Activated T-cell treated with anti-CD3 and anti-CD28 coated beads, Interleukin-2, amount 50 U/mL, for 4 hours (primary cell): ENCODE measurements around the gene MAN1A1. TPM values are rescaled to one million over a fixed set of nuclear protein-coding genes. Genes with fewer than 3 reads are reported as not detected.
A peak's percentile ranks its signal among the peaks of the same experiment; 100 is the strongest.
"Not testable (repeated sequence)": the region's sequence is repeated elsewhere in the genome, so short reads cannot be mapped to it uniquely, and the experiment has no call there.

ENCODE experiments used
- ATAC-seq, 2 donors: fragments of 200-7000 bp; cut with Tn5 transposase; one replicate each; pipeline ENCODE4 v1.10.0; 2021
- DNase-seq: peaks from one replicate; pipeline ENCODE4 v3.0.0-alpha.2; 2020
- H3K27me3 Mint-ChIP-seq: one replicate; pipeline ENCODE4 v1.8.0; 2021; ENCODE audit warnings: low read depth, mixed read lengths
- H3K36me3 Mint-ChIP-seq: one replicate; pipeline ENCODE4 v1.8.0; 2022; ENCODE audit warnings: mixed read lengths; ENCODE audit not compliant: insufficient read depth
- H3K4me1 Mint-ChIP-seq: one replicate; pipeline ENCODE4 v1.8.0; 2021; ENCODE audit warnings: low read depth, mixed read lengths
- H3K4me3 Mint-ChIP-seq: one replicate; pipeline ENCODE4 v1.8.0; 2021; ENCODE audit warnings: mild to moderate bottlenecking, moderate library complexity, mixed read lengths
- H3K9me3 Mint-ChIP-seq: one replicate; pipeline ENCODE4 v1.8.0; 2021; ENCODE audit warnings: mixed read lengths
- total RNA-seq, 3 donors: library from RNA; stranded (reverse); gene quantifications; one replicate each; pipeline ENCODE4 v1.2.1, GENCODE V29; 2021

The MAN1A1 gene
- total RNA-seq, 3 donors from 2014 or later = 28.5 to 33.6 (median 31.2) TPM

DNA sequence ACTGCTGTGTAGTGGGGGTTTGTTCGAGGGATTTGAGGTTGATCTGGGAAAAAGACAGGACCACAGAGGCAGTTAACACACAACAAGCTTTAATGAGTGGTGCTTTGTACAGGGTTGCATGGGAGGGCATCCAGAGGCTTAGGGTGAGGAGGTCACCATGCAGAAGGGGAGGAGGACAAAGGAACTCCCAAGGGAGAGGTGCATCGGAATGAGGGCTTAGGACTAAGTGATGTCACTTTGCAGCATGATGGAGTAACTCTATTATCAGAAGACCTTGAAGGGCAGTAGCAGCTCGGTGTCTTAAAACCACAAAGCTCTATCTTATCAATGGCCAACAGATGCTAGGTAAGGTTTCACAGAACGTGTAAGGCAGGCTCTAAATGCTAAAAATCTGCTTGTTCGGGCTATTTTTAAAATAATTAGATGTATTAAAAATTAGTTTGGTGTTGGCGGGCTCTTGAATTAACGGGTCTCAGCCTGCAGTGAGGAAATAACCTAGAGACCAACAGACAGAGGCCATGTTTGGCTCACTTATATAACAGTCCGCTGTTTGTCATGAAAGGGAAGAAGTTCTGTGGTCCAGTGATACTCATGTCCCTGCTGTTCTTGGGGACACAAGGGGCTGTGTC is 37.9 kb downstream of the MAN1A1 start:
- H3K36me3 Mint-ChIP-seq = peaks cover 2% of the 10 kb centered on the region
- no peaks in the 10 kb centered on the region for H3K9me3 Mint-ChIP-seq
- ATAC-seq (no peak), DNase-seq (no peak)
- no peaks in the 10 kb centered on the region for H3K27me3 Mint-ChIP-seq
- H3K4me3 Mint-ChIP-seq = no peak overlapping the region
- H3K4me1 Mint-ChIP-seq = peaks cover 62% of the 10 kb centered on the region

DNA sequence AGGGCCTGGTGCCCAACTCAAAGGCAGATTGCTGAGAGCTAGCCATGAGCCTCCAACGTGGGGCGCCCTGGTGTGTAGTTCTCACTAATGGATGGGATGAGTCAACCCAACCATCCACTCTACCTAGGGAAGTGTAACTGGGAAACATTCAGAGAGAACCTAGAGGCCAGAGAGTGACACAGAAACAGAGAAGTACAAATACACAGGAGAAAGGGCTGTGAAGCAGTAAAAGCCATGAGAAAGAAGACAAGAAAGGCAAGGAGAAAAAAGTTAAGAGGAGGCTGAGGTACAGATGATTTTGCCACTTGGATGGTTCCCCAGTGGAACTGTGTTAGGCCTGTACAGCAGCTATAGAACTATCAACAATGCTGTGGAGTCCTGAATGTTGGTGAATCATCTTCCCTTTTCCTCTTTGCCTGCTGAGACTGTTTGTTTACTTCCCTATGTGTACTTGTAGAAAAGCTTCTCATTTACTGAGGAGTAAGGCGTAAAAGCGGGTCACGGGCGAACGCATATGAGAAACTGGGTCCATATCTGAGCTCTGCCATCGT is 39.0 kb downstream of the MAN1A1 start:
- ATAC-seq (no peak), DNase-seq (no peak)
- H3K4me1 Mint-ChIP-seq = peaks cover 57% of the 10 kb centered on the region
- H3K9me3 Mint-ChIP-seq = no peaks in the 10 kb centered on the region
- H3K27me3 Mint-ChIP-seq = no peaks in the 10 kb centered on the region
- H3K4me3 Mint-ChIP-seq = no peak overlapping the region
- H3K36me3 Mint-ChIP-seq = peaks cover 8% of the 10 kb centered on the region

DNA sequence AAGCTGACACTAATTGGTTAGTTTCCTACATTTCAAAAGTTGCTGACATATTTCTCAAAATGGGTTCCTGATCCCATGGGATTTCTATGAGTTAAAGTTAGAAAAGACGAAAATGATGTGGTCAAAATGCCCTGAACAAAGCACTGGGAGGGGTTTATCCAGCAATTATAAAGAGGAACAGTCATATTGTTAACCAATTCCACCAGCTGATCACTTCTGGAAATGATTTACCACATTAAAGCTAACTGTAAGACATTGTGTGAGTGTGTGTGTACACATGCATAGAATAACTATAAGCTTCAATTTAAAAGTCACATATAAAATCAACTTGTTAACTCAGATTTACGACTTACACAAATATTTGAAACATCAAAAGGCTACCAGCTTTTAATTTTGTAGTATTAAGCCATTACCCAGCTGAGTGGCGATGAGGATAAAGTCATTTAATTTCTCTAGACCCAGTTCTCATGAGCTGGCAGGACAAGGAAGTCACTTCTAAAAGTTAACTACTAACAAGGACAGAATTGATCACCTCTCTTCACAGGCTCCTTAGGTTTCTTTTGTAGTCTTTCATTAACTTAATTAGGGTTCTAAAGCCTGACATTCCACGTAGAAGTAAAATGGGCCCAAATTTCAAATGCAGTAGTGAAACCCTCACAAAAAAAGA is 40.4 kb downstream of the MAN1A1 start:
- Mint-ChIP-seq H3K36me3 (peaks cover 12% of the 10 kb centered on the region), H3K27me3 (no peaks in the 10 kb centered on the region), H3K9me3 (no peaks in the 10 kb centered on the region), H3K4me1 (peaks cover 43% of the 10 kb centered on the region), H3K4me3 (no peak overlapping the region)
- ATAC-seq = no peak
- no peak for DNase-seq

DNA sequence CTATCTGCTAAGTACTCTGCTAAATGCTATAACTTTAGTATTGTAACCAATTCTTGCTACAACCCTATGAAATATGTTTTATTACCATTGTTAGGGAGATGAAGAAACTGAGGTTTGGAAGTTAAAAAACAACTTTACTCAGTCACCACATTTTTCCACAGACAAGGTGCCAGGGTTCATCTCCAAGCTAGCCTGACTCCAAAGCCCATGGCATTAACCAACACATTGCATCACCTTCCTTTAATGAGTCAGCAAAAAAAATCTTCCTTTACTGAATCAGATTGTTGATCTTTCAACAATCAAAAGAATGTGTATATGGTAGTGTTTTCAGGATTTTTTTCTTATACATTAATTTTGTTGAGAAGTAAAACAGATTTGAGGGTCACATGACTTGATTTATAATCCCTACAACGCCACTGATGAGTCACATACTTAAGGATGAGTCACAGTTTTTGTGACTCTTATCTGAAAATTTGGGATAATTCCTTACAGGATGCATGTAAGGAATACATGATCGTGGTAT is 41.5 kb downstream of the MAN1A1 start:
- H3K4me1 Mint-ChIP-seq = peaks cover 32% of the 10 kb centered on the region
- H3K27me3 Mint-ChIP-seq = no peaks in the 10 kb centered on the region
- DNase-seq = no peak
- no peak overlapping the region for H3K4me3 Mint-ChIP-seq
- no peak for ATAC-seq
- H3K9me3 Mint-ChIP-seq = no peaks in the 10 kb centered on the region
- H3K36me3 Mint-ChIP-seq = peaks cover 15% of the 10 kb centered on the region

GRCh38 chr6:119307056-119307455 is 42.5 kb downstream of the MAN1A1 start:
- DNase-seq (no peak), ATAC-seq (no peak)
- Mint-ChIP-seq H3K4me3 (no peak overlapping the region), H3K27me3 (no peaks in the 10 kb centered on the region), H3K9me3 (no peaks in the 10 kb centered on the region), H3K4me1 (peaks cover 22% of the 10 kb centered on the region), H3K36me3 (peaks cover 16% of the 10 kb centered on the region)

DNA sequence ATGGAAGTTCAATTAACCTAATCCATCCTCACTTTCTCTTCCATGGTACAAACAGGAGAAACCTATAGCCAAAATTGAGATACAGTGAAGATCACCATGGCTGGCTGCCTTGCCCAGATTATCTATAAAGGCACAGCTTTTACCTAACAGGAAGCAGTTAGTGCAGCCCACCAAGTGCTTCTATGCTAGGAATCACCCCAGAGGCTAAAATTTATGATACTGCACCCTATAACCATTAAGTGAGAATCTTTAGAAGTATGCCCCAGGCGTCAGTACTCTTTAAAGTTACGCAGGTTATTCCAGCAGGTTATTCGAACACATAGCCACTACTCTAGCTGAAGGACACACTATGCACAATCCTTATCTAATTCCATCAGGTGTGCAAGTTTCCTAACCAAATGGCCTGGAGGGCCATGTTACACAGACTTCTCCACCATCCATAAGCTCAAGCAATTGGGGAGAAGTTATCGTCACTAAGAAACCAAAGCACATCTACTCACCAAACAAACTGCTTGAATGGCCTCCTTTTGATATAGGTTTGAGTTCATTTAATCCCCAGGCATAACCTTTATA is 43.1 kb downstream of the MAN1A1 start:
- peaks cover 18% of the 10 kb centered on the region for H3K36me3 Mint-ChIP-seq
- no peak overlapping the region for H3K4me3 Mint-ChIP-seq
- DNase-seq (no peak), ATAC-seq (no peak)
- H3K9me3 Mint-ChIP-seq = no peaks in the 10 kb centered on the region
- H3K4me1 Mint-ChIP-seq = peaks cover 18% of the 10 kb centered on the region
- no peaks in the 10 kb centered on the region for H3K27me3 Mint-ChIP-seq

GRCh38 chr6:119303164-119303887 is 46.2 kb downstream of the MAN1A1 start:
- Mint-ChIP-seq H3K4me1 (peaks cover 4% of the 10 kb centered on the region), H3K27me3 (no peaks in the 10 kb centered on the region), H3K9me3 (no peaks in the 10 kb centered on the region), H3K4me3 (no peak overlapping the region), H3K36me3 (peaks cover 18% of the 10 kb centered on the region)
- ATAC-seq (no peak), DNase-seq (no peak)

DNA sequence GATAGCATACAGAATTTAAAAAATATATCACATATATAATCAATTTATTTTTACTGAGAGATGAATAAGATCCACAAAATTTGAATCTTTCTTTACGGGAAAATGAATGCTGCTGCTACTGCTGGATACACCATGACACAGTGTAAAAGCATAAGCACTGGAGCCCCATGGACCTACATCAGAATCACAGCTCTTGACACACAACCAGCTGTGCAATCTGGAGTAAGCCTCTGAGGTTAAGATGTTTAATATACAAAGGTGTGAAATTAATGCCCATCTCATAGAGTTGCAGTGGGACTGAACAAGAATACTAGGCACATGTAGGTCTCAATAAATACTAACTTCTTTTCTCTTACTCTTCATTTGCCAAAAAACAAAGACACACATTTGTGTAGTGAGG is 48.1 kb downstream of the MAN1A1 start:
- ATAC-seq (no peak), DNase-seq (no peak)
- peaks cover 17% of the 10 kb centered on the region for H3K36me3 Mint-ChIP-seq
- no peaks in the 10 kb centered on the region for H3K4me1 Mint-ChIP-seq
- H3K27me3 Mint-ChIP-seq = no peaks in the 10 kb centered on the region
- H3K4me3 Mint-ChIP-seq = no peak overlapping the region
- no peaks in the 10 kb centered on the region for H3K9me3 Mint-ChIP-seq

- peaks cover 14% of the 10 kb centered on the region for H3K36me3 Mint-ChIP-seq
- no peak overlapping the region for H3K4me3 Mint-ChIP-seq
- DNase-seq (no peak), ATAC-seq (no peak)
- no peaks in the 10 kb centered on the region for H3K9me3 Mint-ChIP-seq
- H3K4me1 Mint-ChIP-seq = peaks cover 8% of the 10 kb centered on the region
- no peaks in the 10 kb centered on the region for H3K27me3 Mint-ChIP-seq
Measured at GRCh38 chr6:119299694-119300093, 49.9 kb downstream of the MAN1A1 start.

DNA sequence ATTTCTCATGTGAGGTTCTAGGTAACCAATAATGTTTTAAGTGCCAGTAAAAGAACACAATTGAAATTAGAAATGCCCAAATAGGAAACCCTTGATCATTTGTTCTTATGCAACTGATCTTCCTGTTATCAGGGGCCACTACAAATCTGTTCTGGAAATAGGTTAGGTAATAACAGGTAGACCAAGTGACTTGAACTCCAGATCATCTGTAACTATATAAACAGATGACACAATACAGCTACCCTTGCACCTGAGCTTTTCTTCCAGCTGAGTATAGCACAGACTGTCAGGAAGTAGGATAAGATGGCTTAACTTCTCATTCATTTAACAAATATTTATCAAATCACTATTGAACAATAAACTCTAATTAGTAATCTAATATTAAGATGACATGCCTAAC is 52.5 kb downstream of the MAN1A1 start:
- Mint-ChIP-seq H3K9me3 (no peaks in the 10 kb centered on the region), H3K27me3 (no peaks in the 10 kb centered on the region), H3K4me1 (peaks cover 8% of the 10 kb centered on the region), H3K36me3 (peaks cover 8% of the 10 kb centered on the region), H3K4me3 (no peak overlapping the region)
- ATAC-seq = no peak
- DNase-seq = no peak

- no peak for ATAC-seq
- Mint-ChIP-seq H3K36me3 (peaks cover 6% of the 10 kb centered on the region), H3K9me3 (no peaks in the 10 kb centered on the region), H3K4me3 (no peak overlapping the region), H3K4me1 (peaks cover 8% of the 10 kb centered on the region), H3K27me3 (no peaks in the 10 kb centered on the region)
- DNase-seq = no peak
Measured at GRCh38 chr6:119296036-119297035, 53.2 kb downstream of the MAN1A1 start.

DNA sequence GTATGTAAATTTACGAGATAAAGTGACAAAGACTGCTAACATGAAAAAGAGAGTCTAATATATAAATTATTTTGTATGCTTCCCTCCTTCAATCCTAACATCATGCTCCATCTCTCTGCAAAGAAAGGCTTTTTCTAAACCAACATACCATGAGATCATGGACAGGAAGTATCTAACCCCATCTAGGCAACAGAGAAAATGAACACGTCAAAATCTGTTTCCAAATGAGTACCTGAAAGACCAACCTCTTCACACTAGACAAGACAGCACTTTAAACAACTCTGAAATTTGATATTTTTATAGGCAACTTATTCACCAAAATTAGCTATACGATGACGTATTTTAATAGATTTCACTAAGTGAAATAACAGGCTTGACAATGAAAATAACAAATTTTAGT is 54.6 kb downstream of the MAN1A1 start:
- Mint-ChIP-seq H3K4me1 (peaks cover 8% of the 10 kb centered on the region), H3K4me3 (no peak overlapping the region), H3K36me3 (peaks cover 9% of the 10 kb centered on the region), H3K9me3 (no peaks in the 10 kb centered on the region), H3K27me3 (no peaks in the 10 kb centered on the region)
- DNase-seq = no peak
- peak in 1 of 2 donors; percentile 56 for ATAC-seq

GRCh38 chr6:119291060-119291459 is 58.5 kb downstream of the MAN1A1 start:
- ATAC-seq, H3K9me3 Mint-ChIP-seq, H3K4me3 Mint-ChIP-seq, H3K27me3 Mint-ChIP-seq, H3K4me1 Mint-ChIP-seq, DNase-seq, H3K36me3 Mint-ChIP-seq: not testable (repeated sequence)
